LHCN-M2 (cell line): ENCODE data around the gene IL24. TPM values are rescaled to one million over a fixed set of nuclear protein-coding genes. Genes with fewer than 3 reads are reported as not detected.

Experiments used
- DNase-seq: peaks from one replicate; pipeline ENCODE4 v3.0.0-alpha.2; 2012; ENCODE audit warnings: low read depth
- total RNA-seq: library from RNA; depleted of rRNA; stranded (reverse); fragments of >200 nt; gene quantifications from 2 replicates; pipeline ENCODE4 v1.2.3, GENCODE V29; 2014

IL24 gene
- total RNA-seq, 1 experiment from 2014 or later: 0.17 TPM

GRCh38 chr1:206924592-206925105, 27.4 kb downstream of the IL24 start:
- no peak for DNase-seq

- no peak for DNase-seq
These were observed 28.0 kb downstream of the IL24 start for GRCh38 chr1:206925106-206925736.

- no peak for DNase-seq
These were observed 29.0 kb downstream of the IL24 start for GRCh38 chr1:206926286-206926685.

GRCh38 chr1:206929524-206929923, 32.3 kb downstream of the IL24 start:
- DNase-seq: no peak

- DNase-seq: no peak
These were observed 33.1 kb downstream of the IL24 start for GRCh38 chr1:206930210-206930798.

GRCh38 chr1:206931709-206932108, 34.5 kb downstream of the IL24 start:
- DNase-seq: no peak

GRCh38 chr1:206932177-206932576, 34.9 kb downstream of the IL24 start:
- DNase-seq: no peak

- DNase-seq: peak; percentile 38
These were observed 36.2 kb downstream of the IL24 start for GRCh38 chr1:206933333-206933945.

GRCh38 chr1:206935491-206936067, 38.3 kb downstream of the IL24 start:
- peak; percentile 24 for DNase-seq

GRCh38 chr1:206937425-206937824, 40.2 kb downstream of the IL24 start:
- no peak for DNase-seq

- no peak for DNase-seq
These were observed 41.9 kb downstream of the IL24 start for GRCh38 chr1:206939131-206939530.

- DNase-seq: no peak
These were observed 42.8 kb downstream of the IL24 start for GRCh38 chr1:206939841-206940587.

- no peak for DNase-seq
These were observed 43.3 kb downstream of the IL24 start for GRCh38 chr1:206940588-206940936.

- DNase-seq: no peak
These were observed 44.6 kb downstream of the IL24 start for GRCh38 chr1:206941766-206942418.

GRCh38 chr1:206944703-206945102, 47.5 kb downstream of the IL24 start:
- DNase-seq: no peak

- no peak for DNase-seq
These were observed 48.5 kb downstream of the IL24 start for GRCh38 chr1:206945779-206946178.

GRCh38 chr1:206946261-206946660, 49.0 kb downstream of the IL24 start, which contains the start of gene PIGR:
Gene PIGR, minus strand, starts transcription at chr1:206946466. Its CDS starts 5,935 bp downstream, at chr1:206940531.
- no peak for DNase-seq

GRCh38 chr1:206947255-206947654, 50.0 kb downstream of the IL24 start:
- no peak for DNase-seq

- no peak for DNase-seq
These were observed 52.0 kb downstream of the IL24 start for GRCh38 chr1:206949208-206949607.

- no peak for DNase-seq
These were observed 52.4 kb downstream of the IL24 start for GRCh38 chr1:206949641-206950040.
